Neural crest cell (in vitro differentiated cells): ENCODE results near the gene CHTF18. TPM values are rescaled to one million over a fixed set of nuclear protein-coding genes. Genes with fewer than 3 reads are reported as not detected.
A peak's percentile ranks its signal among the peaks of the same experiment; 100 is the strongest.

Experiments
- DNase-seq: peaks from one replicate; pipeline ENCODE4 v3.0.0; 2021; ENCODE audit warnings: low read depth, mixed read lengths, low spot score
- H3K27ac Mint-ChIP-seq: one replicate; pipeline ENCODE4 v1.8.0; 2021; ENCODE audit warnings: mild to moderate bottlenecking, mixed read lengths; ENCODE audit not compliant: unreplicated experiment
- H3K27me3 Mint-ChIP-seq: 2 replicates; pipeline ENCODE4 v1.8.0; 2021; ENCODE audit warnings: low read depth, mild to moderate bottlenecking, mixed read lengths
- H3K36me3 Mint-ChIP-seq: 2 replicates; pipeline ENCODE4 v1.8.0; 2021; ENCODE audit warnings: low read depth, mild to moderate bottlenecking, mixed read lengths
- H3K4me1 Mint-ChIP-seq: 2 replicates; pipeline ENCODE4 v1.8.0; 2021; ENCODE audit warnings: mixed read lengths
- H3K4me3 Mint-ChIP-seq: one replicate; pipeline ENCODE4 v1.8.0; 2021; ENCODE audit warnings: mild to moderate bottlenecking, mixed read lengths
- H3K9me3 Mint-ChIP-seq: 2 replicates; pipeline ENCODE4 v1.8.0; 2021; ENCODE audit warnings: mixed read lengths
- CTCF ChIP-seq: fragments of 200-600 bp; sonication (generic); conservative IDR thresholded peaks from 2 replicates; pipeline ENCODE4 v1.5.0; 2021; ENCODE audit warnings: antibody characterized with exemption, mild to moderate bottlenecking
- total RNA-seq: library from RNA; stranded (reverse); gene quantifications from 2 replicates; pipeline ENCODE4 v1.2.1, GENCODE V29; 2021

The CHTF18 gene
- total RNA-seq, 1 donor from 2014 or later, result 169 TPM

- no peak overlapping the region for H3K27ac Mint-ChIP-seq
- H3K4me3 Mint-ChIP-seq, result no peak overlapping the region
- peaks cover 39% of the 10 kb centered on the region for H3K27me3 Mint-ChIP-seq
- H3K36me3 Mint-ChIP-seq, result no peaks in the 10 kb centered on the region
- TF ChIP-seq CTCF, result no peak
- peaks cover 9% of the 10 kb centered on the region for H3K4me1 Mint-ChIP-seq
- no peak for DNase-seq
- H3K9me3 Mint-ChIP-seq, result no peaks in the 10 kb centered on the region
Measured at GRCh38 chr16:824601-825000, 36.2 kb downstream of the CHTF18 start.

GRCh38 chr16:825341-826061 is 37.1 kb downstream of the CHTF18 start:
- no peaks in the 10 kb centered on the region for H3K36me3 Mint-ChIP-seq
- H3K9me3 Mint-ChIP-seq, result no peaks in the 10 kb centered on the region
- no peak overlapping the region for H3K4me3 Mint-ChIP-seq
- DNase-seq, result no peak
- H3K27me3 Mint-ChIP-seq, result peaks cover 37% of the 10 kb centered on the region
- no peak for TF ChIP-seq CTCF
- H3K27ac Mint-ChIP-seq, result peak overlapping the region; percentile 44
- H3K4me1 Mint-ChIP-seq, result peaks cover 9% of the 10 kb centered on the region

- Mint-ChIP-seq H3K4me3 (no peak overlapping the region), H3K27me3 (peaks cover 26% of the 10 kb centered on the region), H3K9me3 (no peaks in the 10 kb centered on the region), H3K36me3 (no peaks in the 10 kb centered on the region), H3K4me1 (no peaks in the 10 kb centered on the region), H3K27ac (no peak overlapping the region)
- DNase-seq, result no peak
- TF ChIP-seq CTCF, result no peak
Measured at GRCh38 chr16:827513-827912, 39.1 kb downstream of the CHTF18 start.

GRCh38 chr16:828891-829290 is 40.5 kb downstream of the CHTF18 start:
- peaks cover 17% of the 10 kb centered on the region for H3K27me3 Mint-ChIP-seq
- no peak for TF ChIP-seq CTCF

GRCh38 chr16:830107-830870 is 41.9 kb downstream of the CHTF18 start:
- Mint-ChIP-seq H3K27me3 (peaks cover 18% of the 10 kb centered on the region), H3K4me3 (no peak overlapping the region), H3K27ac (no peak overlapping the region)

More at GRCh38 chr16:828891-829290, 40.5 kb downstream of the CHTF18 start:
- H3K4me3 Mint-ChIP-seq, result no peak overlapping the region
- H3K27ac Mint-ChIP-seq, result no peak overlapping the region
- no peaks in the 10 kb centered on the region for H3K4me1 Mint-ChIP-seq
- no peak for DNase-seq
- no peaks in the 10 kb centered on the region for H3K9me3 Mint-ChIP-seq
- no peaks in the 10 kb centered on the region for H3K36me3 Mint-ChIP-seq

More at GRCh38 chr16:830107-830870, 41.9 kb downstream of the CHTF18 start:
- Mint-ChIP-seq H3K36me3 (no peaks in the 10 kb centered on the region), H3K4me1 (no peaks in the 10 kb centered on the region), H3K9me3 (no peaks in the 10 kb centered on the region)
- no peak for DNase-seq
- no peak for TF ChIP-seq CTCF
